GM19397 (cell line): ENCODE results near the gene PDZRN3.

ENCODE experiments used
- ATAC-seq: cut with Tn5 transposase; IDR thresholded peaks from one replicate; pipeline ENCODE4 v1.9.1; 2021; ENCODE audit warnings: mild to moderate bottlenecking, moderate library complexity; ENCODE audit not compliant: unreplicated experiment

Gene PDZRN3

GRCh38 chr3:73559749-73560148 lies 65.0 kb downstream of the PDZRN3 start:
- ATAC-seq = no peak

GRCh38 chr3:73558727-73559075 lies 66.0 kb downstream of the PDZRN3 start:
- ATAC-seq = no peak

- ATAC-seq = no peak
These were observed 66.6 kb downstream of the PDZRN3 start for GRCh38 chr3:73557986-73558726.

- no peak for ATAC-seq
These were observed 68.0 kb downstream of the PDZRN3 start for GRCh38 chr3:73556520-73557372.

GRCh38 chr3:73555076-73555475 lies 69.7 kb downstream of the PDZRN3 start:
- no peak for ATAC-seq

- no peak for ATAC-seq
These were observed 72.0 kb downstream of the PDZRN3 start for GRCh38 chr3:73552700-73553099.

- ATAC-seq = no peak
These were observed 74.7 kb downstream of the PDZRN3 start for GRCh38 chr3:73550032-73550431.

- no peak for ATAC-seq
These were observed 75.6 kb downstream of the PDZRN3 start for GRCh38 chr3:73549051-73549600.

- no peak for ATAC-seq
These were observed 76.3 kb downstream of the PDZRN3 start for GRCh38 chr3:73548436-73548835.

- no peak for ATAC-seq
These were observed 77.1 kb downstream of the PDZRN3 start for GRCh38 chr3:73547427-73548248.

GRCh38 chr3:73546961-73547360 lies 77.8 kb downstream of the PDZRN3 start:
- no peak for ATAC-seq

- ATAC-seq = no peak
These were observed 81.3 kb downstream of the PDZRN3 start for GRCh38 chr3:73543412-73543811.

GRCh38 chr3:73542136-73542535 lies 82.6 kb downstream of the PDZRN3 start:
- ATAC-seq = no peak

GRCh38 chr3:73540969-73541740 lies 83.6 kb downstream of the PDZRN3 start:
- no peak for ATAC-seq

- no peak for ATAC-seq
These were observed 86.3 kb downstream of the PDZRN3 start for GRCh38 chr3:73538486-73538885.

- no peak for ATAC-seq
These were observed 87.8 kb downstream of the PDZRN3 start for GRCh38 chr3:73536952-73537351.

- ATAC-seq = no peak
These were observed 88.3 kb downstream of the PDZRN3 start for GRCh38 chr3:73536336-73536895.

- ATAC-seq = no peak
These were observed 88.8 kb downstream of the PDZRN3 start for GRCh38 chr3:73535931-73536330.

GRCh38 chr3:73535137-73535536 lies 89.6 kb downstream of the PDZRN3 start:
- no peak for ATAC-seq

GRCh38 chr3:73530022-73530396 lies 94.7 kb downstream of the PDZRN3 start:
- no peak for ATAC-seq
